K562 (cell line): ENCODE results near the gene STARD3NL. TPM values are rescaled to one million over a fixed set of nuclear protein-coding genes. Genes with fewer than 3 reads are reported as not detected.

Experiments
- NFE2L1 ChIP-seq: fragments of 450-650 bp; IDR thresholded peaks from 2 replicates; pipeline ENCODE4 v1.6.1; 2016; ENCODE audit warnings: missing genetic modification characterization, low read depth, mild to moderate bottlenecking, missing compliant biosample characterization, moderate library complexity, borderline replicate concordance
- ZNF282 ChIP-seq: sonication (generic); formaldehyde crosslinking; IDR thresholded peaks from 2 replicates; pipeline ENCODE4 v1.8.1; 2023; ENCODE audit warnings: missing genetic modification reagents
- polyA plus RNA-seq, 8 experiments: library from polyadenylated mRNA; depleted of rRNA in 4 of 8; stranded (reverse) in 5 of 8; unstranded in 3 of 8; fragments of >200 nt; fragmentation: Nextera tagmentation in 2 of 8; fragmentation: Illumina TruSeq in 1 of 8; extraction: Ambion mirVana in 2 of 8; extraction: Trizol in 1 of 8; gene quantifications; 2 replicates each; pipeline versions ENCODE4 v1.2.1 to v1.2.3, GENCODE V29; 2011 to 2014; ENCODE audit warnings: inconsistent platforms in 1 of 8, missing spikeins in 1 of 8
- total RNA-seq, 7 experiments: library from RNA; depleted of rRNA in 6 of 7; stranded (reverse); fragments of >200 nt in 6 of 7; fragmentation: Illumina TruSeq in 2 of 7; extraction: Trizol in 2 of 7; gene quantifications; 2 replicates each; pipeline versions ENCODE4 v1.2.1 to v1.2.3, GENCODE V29; 2011 to 2021; ENCODE audit warnings: low replicate concordance in 1 of 7
- TF ChIP-seq, protein P1 (sequence below), 3 experiments: IDR thresholded peaks in 2 of 3; conservative IDR thresholded peaks in 1 of 3; 2 replicates each; pipeline ENCODE4 v1.5.1; 2011 to 2012; ENCODE audit warnings: low read length in 3 of 3, mild to moderate bottlenecking in 3 of 3, control low read depth in 2 of 3, improper control_type of control experiment in 1 of 3, inconsistent platforms in 1 of 3, low read depth in 1 of 3, mixed read lengths in 1 of 3, moderate library complexity in 1 of 3; ENCODE audit not compliant: insufficient read depth in 2 of 3
- TF ChIP-seq, protein P2 (sequence below), 3 experiments: fragments of 200-800 bp in 1 of 3; sonication (Bioruptor generic) in 1 of 3; sonication (generic) in 1 of 3; formaldehyde crosslinking in 1 of 3; IDR thresholded peaks; 2 replicates each; pipeline versions ENCODE4 v1.6.1 to v1.8.0; 2016 to 2022; ENCODE audit warnings: mild to moderate bottlenecking in 2 of 3, missing compliant biosample characterization in 2 of 3, missing genetic modification characterization in 2 of 3, missing genetic modification reagents in 1 of 3
- TF ChIP-seq, protein P3 (sequence below), 2 experiments: fragments of 450-650 bp; conservative IDR thresholded peaks; 2 replicates each; pipeline ENCODE4 v1.6.1; 2017; ENCODE audit warnings: mild to moderate bottlenecking in 2 of 2, moderate library complexity in 2 of 2

STARD3NL gene
- total and polyA plus RNA-seq, 9 of the 15 experiments (the other 6 are each of a cell fraction or from before 2014, with no cell fraction given): 42.2 to 90.0 (median 57.6) TPM

DNA sequence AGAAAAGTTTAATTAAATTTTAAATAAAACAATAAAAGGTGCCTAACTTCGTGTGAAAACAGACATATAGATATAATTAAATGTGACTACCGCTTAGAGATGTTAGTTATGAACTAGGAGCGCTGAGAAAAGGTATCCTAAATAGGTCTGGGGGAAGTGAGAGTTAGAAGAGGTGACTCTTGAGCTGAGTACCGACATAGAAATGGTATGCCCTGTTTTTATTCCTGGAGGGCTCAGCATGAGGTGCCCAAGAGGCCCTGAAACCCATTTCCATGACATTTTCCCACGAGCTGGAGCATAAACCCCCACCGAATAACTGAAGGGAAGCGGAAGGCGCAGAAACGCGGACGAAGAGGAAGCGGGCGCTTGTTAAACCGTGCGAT lies 433 bp upstream of the STARD3NL start (continued):
- TF ChIP-seq, protein P1, sequence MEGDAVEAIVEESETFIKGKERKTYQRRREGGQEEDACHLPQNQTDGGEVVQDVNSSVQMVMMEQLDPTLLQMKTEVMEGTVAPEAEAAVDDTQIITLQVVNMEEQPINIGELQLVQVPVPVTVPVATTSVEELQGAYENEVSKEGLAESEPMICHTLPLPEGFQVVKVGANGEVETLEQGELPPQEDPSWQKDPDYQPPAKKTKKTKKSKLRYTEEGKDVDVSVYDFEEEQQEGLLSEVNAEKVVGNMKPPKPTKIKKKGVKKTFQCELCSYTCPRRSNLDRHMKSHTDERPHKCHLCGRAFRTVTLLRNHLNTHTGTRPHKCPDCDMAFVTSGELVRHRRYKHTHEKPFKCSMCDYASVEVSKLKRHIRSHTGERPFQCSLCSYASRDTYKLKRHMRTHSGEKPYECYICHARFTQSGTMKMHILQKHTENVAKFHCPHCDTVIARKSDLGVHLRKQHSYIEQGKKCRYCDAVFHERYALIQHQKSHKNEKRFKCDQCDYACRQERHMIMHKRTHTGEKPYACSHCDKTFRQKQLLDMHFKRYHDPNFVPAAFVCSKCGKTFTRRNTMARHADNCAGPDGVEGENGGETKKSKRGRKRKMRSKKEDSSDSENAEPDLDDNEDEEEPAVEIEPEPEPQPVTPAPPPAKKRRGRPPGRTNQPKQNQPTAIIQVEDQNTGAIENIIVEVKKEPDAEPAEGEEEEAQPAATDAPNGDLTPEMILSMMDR (IDR thresholded peaks at IDR 0.05 in 2 of 3, conservative IDR thresholded peaks at IDR 0.05 in 1 of 3; ENCODE audit: insufficient read depth in 2 of 3, low read depth in 1 of 3, low read length in 3 of 3): no peak
- TF ChIP-seq, protein P2, sequence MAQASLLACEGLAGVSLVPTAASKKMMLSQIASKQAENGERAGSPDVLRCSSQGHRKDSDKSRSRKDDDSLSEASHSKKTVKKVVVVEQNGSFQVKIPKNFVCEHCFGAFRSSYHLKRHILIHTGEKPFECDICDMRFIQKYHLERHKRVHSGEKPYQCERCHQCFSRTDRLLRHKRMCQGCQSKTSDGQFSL (CRISPR knock-in tag; IDR thresholded peaks at IDR 0.05): no peak
- TF ChIP-seq, protein P2 (tag; IDR thresholded peaks at IDR 0.05): no peak
- TF ChIP-seq NFE2L1 (tag) (no peak), ZNF282 (no peak)
- TF ChIP-seq, protein P3, sequence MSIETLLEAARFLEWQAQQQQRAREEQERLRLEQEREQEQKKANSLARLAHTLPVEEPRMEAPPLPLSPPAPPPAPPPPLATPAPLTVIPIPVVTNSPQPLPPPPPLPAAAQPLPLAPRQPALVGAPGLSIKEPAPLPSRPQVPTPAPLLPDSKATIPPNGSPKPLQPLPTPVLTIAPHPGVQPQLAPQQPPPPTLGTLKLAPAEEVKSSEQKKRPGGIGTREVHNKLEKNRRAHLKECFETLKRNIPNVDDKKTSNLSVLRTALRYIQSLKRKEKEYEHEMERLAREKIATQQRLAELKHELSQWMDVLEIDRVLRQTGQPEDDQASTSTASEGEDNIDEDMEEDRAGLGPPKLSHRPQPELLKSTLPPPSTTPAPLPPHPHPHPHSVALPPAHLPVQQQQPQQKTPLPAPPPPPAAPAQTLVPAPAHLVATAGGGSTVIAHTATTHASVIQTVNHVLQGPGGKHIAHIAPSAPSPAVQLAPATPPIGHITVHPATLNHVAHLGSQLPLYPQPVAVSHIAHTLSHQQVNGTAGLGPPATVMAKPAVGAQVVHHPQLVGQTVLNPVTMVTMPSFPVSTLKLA (conservative IDR thresholded peaks at IDR 0.05): no peak
